ENCODE data around the gene CORO2A. TPM values are rescaled to one million over a fixed set of nuclear protein-coding genes. Genes with fewer than 3 reads are reported as not detected.

Gene CORO2A
- total RNA-seq, 1 donor from 2014 or later: 0.78 TPM

DNA sequence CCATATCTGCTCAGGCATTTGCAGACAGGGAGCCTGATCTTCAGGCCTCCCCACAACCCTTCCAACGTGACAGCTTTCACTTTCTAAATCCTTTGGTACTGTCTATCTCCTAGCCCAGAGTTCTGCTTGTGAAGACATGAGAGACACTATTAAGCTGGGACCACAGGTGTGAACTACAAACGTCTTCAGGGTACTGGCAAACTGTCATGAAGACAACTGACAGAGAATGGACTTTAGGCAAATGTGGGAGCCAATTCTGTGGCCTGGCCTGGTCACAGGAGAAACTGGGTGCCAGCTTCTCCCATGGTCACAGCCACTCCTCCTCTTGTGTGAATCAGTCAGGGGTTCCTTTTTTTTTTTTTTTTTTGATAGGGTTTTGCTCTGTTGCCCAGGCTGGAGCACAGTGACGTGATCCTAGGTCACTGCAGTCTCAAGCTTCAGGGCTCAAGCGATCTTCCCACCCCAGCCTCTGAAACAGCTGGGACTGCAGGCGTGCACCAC lies 83.9 kb downstream of the CORO2A start:
- H3K27ac Mint-ChIP-seq: peak overlapping the region; percentile 98
- no peaks in the 10 kb centered on the region for H3K9me3 Mint-ChIP-seq
- DNase-seq (no peak), ATAC-seq (ENCODE audit: low read depth) (peak; percentile 80)
- ChIA-PET POLR2A (interaction anchor here (0.6 to 2.8 kb wide), 13 partner anchors 10 to 186 kb away, joined by 3 to 42 read pairs (median 5); partner anchors contain the start of genes NANS, TBC1D2, TRIM14 and TRMO), CTCF (interaction anchor here (0.7 kb wide), 1 partner anchor 35 kb away, joined by 3 read pairs; no protein-coding TSS in a partner anchor)
- peak overlapping the region; percentile 59 for H3K4me3 Mint-ChIP-seq
- H3K27me3 Mint-ChIP-seq: no peaks in the 10 kb centered on the region
- no peak for TF ChIP-seq CTCF (IDR thresholded peaks at IDR 0.05)
- H3K36me3 Mint-ChIP-seq (ENCODE audit: low read depth): peaks cover 7% of the 10 kb centered on the region
- peaks cover 68% of the 10 kb centered on the region for H3K4me1 Mint-ChIP-seq
- intact Hi-C loops (cut with micrococcal nuclease): loop anchor here (1.0 to 10.0 kb wide), 3 partner anchors 8 to 474 kb away; partner anchors contain the start of genes NCBP1 and TSTD2

GRCh38 chr9:98107926-98108325 lies 84.5 kb downstream of the CORO2A start:
- TF ChIP-seq CTCF (IDR thresholded peaks at IDR 0.05): no peak
- H3K27ac Mint-ChIP-seq: peak overlapping the region; percentile 98
- ChIA-PET POLR2A (interaction anchor here (0.8 to 2.8 kb wide), 8 partner anchors 10 to 186 kb away, joined by 3 to 42 read pairs (median 5); partner anchors contain the start of genes NANS, TBC1D2, TRIM14 and TRMO), CTCF (interaction anchor here (0.7 kb wide), 1 partner anchor 34 kb away, joined by 3 read pairs; no protein-coding TSS in a partner anchor)
- H3K9me3 Mint-ChIP-seq: no peaks in the 10 kb centered on the region
- peak overlapping the region; percentile 59 for H3K4me3 Mint-ChIP-seq
- peaks cover 7% of the 10 kb centered on the region for H3K36me3 Mint-ChIP-seq (ENCODE audit: low read depth)
- no peak for DNase-seq
- peak; percentile 5 for ATAC-seq (ENCODE audit: low read depth)
- peaks cover 73% of the 10 kb centered on the region for H3K4me1 Mint-ChIP-seq
- H3K27me3 Mint-ChIP-seq: no peaks in the 10 kb centered on the region
- intact Hi-C loops (cut with micrococcal nuclease): loop anchor here (1.0 to 10.0 kb wide), 3 partner anchors 8 to 473 kb away; partner anchors contain the start of genes NCBP1 and TSTD2

DNA sequence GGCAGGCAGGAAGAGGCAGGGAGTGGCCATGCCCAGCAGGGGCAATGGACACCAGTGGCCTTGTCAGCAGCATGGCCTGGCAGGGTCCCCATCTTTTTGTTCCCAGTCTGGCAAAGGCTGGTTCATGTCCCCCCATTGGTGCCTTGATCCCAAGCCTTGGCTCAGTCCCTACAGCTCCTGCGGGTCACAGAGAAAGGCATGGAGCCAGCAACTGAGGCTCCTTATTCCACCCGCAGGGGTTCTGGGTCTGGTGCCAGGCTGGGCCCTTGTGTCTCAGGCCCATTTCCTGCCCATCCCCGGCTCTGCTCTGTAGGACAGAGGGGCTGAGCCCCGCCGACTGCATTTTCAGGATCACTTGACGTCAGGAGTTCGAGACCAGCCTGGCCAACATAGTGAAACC lies 87.4 kb downstream of the CORO2A start:
- intact Hi-C loops (cut with micrococcal nuclease): loop anchor here (10.0 kb wide), 1 partner anchor 470 kb away; the partner anchor contains the start of genes NCBP1 and TSTD2
- Mint-ChIP-seq H3K36me3 (ENCODE audit: low read depth) (peaks cover 4% of the 10 kb centered on the region), H3K27ac (peak overlapping the region; percentile 98)

DNA sequence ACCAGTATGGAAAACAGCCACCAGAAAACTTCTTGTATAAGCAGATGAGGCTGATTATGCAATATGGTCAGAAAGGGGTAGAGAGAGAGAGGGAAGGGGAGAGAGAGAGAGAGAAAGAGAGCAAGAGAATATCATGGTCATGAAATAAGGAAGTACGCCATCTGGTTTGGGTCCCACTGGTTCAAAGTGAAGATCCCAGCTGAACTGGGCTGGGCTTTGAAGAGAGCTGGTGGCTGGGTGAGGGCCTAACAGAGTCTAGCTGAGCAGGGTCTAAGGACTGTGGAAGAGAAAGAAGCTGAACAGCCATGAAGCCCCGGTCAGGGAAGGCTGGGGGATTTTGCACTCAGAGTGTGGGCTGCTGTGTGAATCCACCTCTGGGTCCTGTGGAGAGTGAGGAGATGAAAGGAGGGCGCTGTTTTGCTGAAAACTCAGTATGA lies 88.0 kb downstream of the CORO2A start:
- Mint-ChIP-seq H3K27ac (peak overlapping the region; percentile 81), H3K9me3 (no peaks in the 10 kb centered on the region), H3K36me3 (ENCODE audit: low read depth) (peaks cover 6% of the 10 kb centered on the region), H3K4me3 (peak overlapping the region; percentile 48), H3K4me1 (peaks cover 92% of the 10 kb centered on the region), H3K27me3 (no peaks in the 10 kb centered on the region)
- TF ChIP-seq CTCF (IDR thresholded peaks at IDR 0.05): no peak
- intact Hi-C loops (cut with micrococcal nuclease): loop anchor here (10.0 kb wide), 1 partner anchor 470 kb away; the partner anchor contains the start of genes NCBP1 and TSTD2
- CTCF ChIA-PET: interaction anchor here (0.6 to 1.0 kb wide), 2 partner anchors 13 to 159 kb away, joined by 3 to 4 read pairs; no protein-coding TSS in a partner anchor
- DNase-seq (no peak), ATAC-seq (ENCODE audit: low read depth) (no peak)
- POLR2A ChIA-PET: interaction anchor here (1.0 kb wide), 1 partner anchor 152 kb away, joined by 3 read pairs; no protein-coding TSS in a partner anchor

More for the DNA sequence above, 87.4 kb downstream of the CORO2A start:
- peaks cover 91% of the 10 kb centered on the region for H3K4me1 Mint-ChIP-seq
- ChIA-PET POLR2A (no interaction called here), CTCF (interaction anchor here (0.6 kb wide), 1 partner anchor 158 kb away, joined by 3 read pairs; no protein-coding TSS in a partner anchor)
- H3K4me3 Mint-ChIP-seq: no peak overlapping the region
- TF ChIP-seq CTCF (IDR thresholded peaks at IDR 0.05): no peak
- no peaks in the 10 kb centered on the region for H3K9me3 Mint-ChIP-seq
- ATAC-seq (ENCODE audit: low read depth): no peak
- no peak for DNase-seq
- no peaks in the 10 kb centered on the region for H3K27me3 Mint-ChIP-seq

- Mint-ChIP-seq H3K27ac (peak overlapping the region; percentile 84), H3K9me3 (no peaks in the 10 kb centered on the region), H3K4me3 (peak overlapping the region; percentile 42), H3K4me1 (peaks cover 87% of the 10 kb centered on the region), H3K27me3 (no peaks in the 10 kb centered on the region), H3K36me3 (ENCODE audit: low read depth) (peaks cover 15% of the 10 kb centered on the region)
- no peak for TF ChIP-seq CTCF (IDR thresholded peaks at IDR 0.05)
- CTCF ChIA-PET: interaction anchor here (0.7 to 1.0 kb wide), 3 partner anchors 8 to 222 kb away, joined by 3 read pairs; no protein-coding TSS in a partner anchor
- intact Hi-C loops (cut with micrococcal nuclease): loop anchor here (1.0 to 10.0 kb wide), 4 partner anchors 14 to 467 kb away; partner anchors contain the start of genes CORO2A, NANS, NCBP1 and TSTD2
- POLR2A ChIA-PET: interaction anchor here (0.6 to 1.4 kb wide), 11 partner anchors 17 to 180 kb away, joined by 3 to 14 read pairs (median 6); partner anchors contain the start of genes CORO2A, NANS, TBC1D2 and TRIM14
- peak; percentile 95 for ATAC-seq (ENCODE audit: low read depth)
- DNase-seq: peak; percentile 32
These were observed 90.6 kb downstream of the CORO2A start for GRCh38 chr9:98101868-98102273.

All from activated B cell treated with CpG ODN at 0.5 μM for 24 hours (primary cell).